SK-N-SH (cell line): Measurements from ENCODE around the gene DCUN1D3. TPM values are rescaled to one million over a fixed set of nuclear protein-coding genes. Genes with fewer than 3 reads are reported as not detected.
A peak's percentile ranks its signal among the peaks of the same experiment; 100 is the strongest.

Experiments used
- CTCF ChIA-PET: fragments of 300-600, 350-600 bp; formaldehyde crosslinking; extraction: SDS; loops from one replicate; lab custom pipeline; 2021; lab: Yijun Ruan, JAX
- POLR2A ChIA-PET: fragments of 350-600 bp; sonication (Branson Sonifier 250); formaldehyde crosslinking; extraction: SDS; loops from one replicate; lab custom pipeline; 2020; ENCODE audit warnings: antibody characterized with exemption, inconsistent platforms; lab: Yijun Ruan, JAX
- DNase-seq: peaks from one replicate; pipeline ENCODE4 v3.0.0; 2012
- H2AFZ ChIP-seq: fragments of 200-600 bp; sonication (generic); 2 replicates; pipeline ENCODE4 v1.8.1; 2016; ENCODE audit warnings: antibody characterized with exemption, mild to moderate bottlenecking, low read depth
- H3F3A ChIP-seq: fragments of 200-600 bp; sonication (generic); replicated peaks from 2 replicates; pipeline ENCODE3; 2016; ENCODE audit warnings: antibody characterized with exemption, mild to moderate bottlenecking; ENCODE audit not compliant: insufficient read depth
- H3K27ac ChIP-seq, 2 experiments: fragments of 200-500 bp in 1 of 2; fragments of 200-600 bp in 1 of 2; sonication (Bioruptor generic) in 1 of 2; sonication (generic), shearing (Covaris generic) in 1 of 2; 2 replicates each; pipeline versions ENCODE4 v1.5.1 to v1.6.1; 2014 to 2016; ENCODE audit warnings: low read depth in 2 of 2, inconsistent platforms in 1 of 2, low read length in 1 of 2, mild to moderate bottlenecking in 1 of 2, mixed read lengths in 1 of 2
- H3K27me3 ChIP-seq: fragments of 200-600 bp; sonication (generic), shearing (Covaris generic); 2 replicates; pipeline ENCODE4 v1.6.1; 2016; ENCODE audit warnings: mixed run types; ENCODE audit not compliant: insufficient read depth
- H3K36me3 ChIP-seq, 2 experiments: fragments of 200-500 bp in 1 of 2; fragments of 200-600 bp in 1 of 2; sonication (Bioruptor generic) in 1 of 2; sonication (generic) in 1 of 2; replicated peaks in 1 of 2; 2 replicates each; pipeline versions ENCODE3 to v1.5.1; 2014 to 2016; ENCODE audit warnings: low read length in 1 of 2, mild to moderate bottlenecking in 1 of 2; ENCODE audit not compliant: insufficient read depth in 2 of 2, control insufficient read depth in 1 of 2
- H3K4me1 ChIP-seq, 2 experiments: fragments of 200-500 bp in 1 of 2; fragments of 200-600 bp in 1 of 2; sonication (Bioruptor generic) in 1 of 2; sonication (generic), shearing (Covaris generic) in 1 of 2; 2 replicates each; pipeline versions ENCODE4 v1.5.1 to v1.6.1; 2014 to 2016; ENCODE audit warnings: low read depth in 1 of 2, low read length in 1 of 2, mixed run types in 1 of 2; ENCODE audit not compliant: insufficient read depth in 2 of 2, control insufficient read depth in 1 of 2
- H3K4me2 ChIP-seq: fragments of 200-600 bp; sonication (generic), shearing (Covaris generic); 2 replicates; pipeline ENCODE4 v1.6.1; 2017; ENCODE audit warnings: mixed run types
- H3K4me3 ChIP-seq, 2 experiments: fragments of 200-500 bp in 1 of 2; fragments of 200-600 bp in 1 of 2; sonication (Bioruptor generic) in 1 of 2; sonication (generic), shearing (Covaris generic) in 1 of 2; 2 replicates each; pipeline versions ENCODE4 v1.5.1 to v1.8.1; 2014 to 2016; ENCODE audit warnings: low read depth in 2 of 2, inconsistent platforms in 1 of 2, low read length in 1 of 2, mild to moderate bottlenecking in 1 of 2, mixed read lengths in 1 of 2, moderate library complexity in 1 of 2
- H3K79me2 ChIP-seq: fragments of 200-600 bp; sonication (generic); 2 replicates; pipeline ENCODE4 v1.8.1; 2017; ENCODE audit warnings: mild to moderate bottlenecking; ENCODE audit not compliant: insufficient read depth
- H3K9ac ChIP-seq: fragments of 200-600 bp; sonication (generic); 2 replicates; pipeline ENCODE4 v1.6.1; 2017; ENCODE audit warnings: mixed run types
- H3K9me2 ChIP-seq: fragments of 200-600 bp; sonication (generic); 2 replicates; pipeline ENCODE4 v1.6.1; 2017; ENCODE audit warnings: mixed run types
- H3K9me3 ChIP-seq: fragments of 200-600 bp; sonication (generic); 2 replicates; pipeline ENCODE4 v1.6.1; 2017; ENCODE audit warnings: mixed run types, mild to moderate bottlenecking, moderate library complexity
- H4K20me1 ChIP-seq: fragments of 200-600 bp; sonication (generic); 2 replicates; pipeline ENCODE4 v1.6.1; 2017; ENCODE audit warnings: mild to moderate bottlenecking, mixed run types; ENCODE audit not compliant: insufficient read depth
- CHD2 ChIP-seq: fragments of 150-350 bp; IDR thresholded peaks from 2 replicates; pipeline ENCODE4 v1.6.1; 2018; ENCODE audit warnings: low read length; ENCODE audit not compliant: partially characterized antibody
- ELF1 ChIP-seq: IDR thresholded peaks from 2 replicates; pipeline ENCODE4 v1.4.0; 2012
- EP300 ChIP-seq, 2 experiments: IDR thresholded peaks; 2 replicates each; pipeline versions ENCODE4 v1.4.0 to v1.6.1; 2012; ENCODE audit warnings: borderline replicate concordance in 1 of 2, low read depth in 1 of 2, low read length in 1 of 2
- EZH2phosphoT487 ChIP-seq: fragments of 200-600 bp; sonication (generic); IDR thresholded peaks from 2 replicates; pipeline ENCODE4 v1.6.1; 2017; ENCODE audit warnings: low read depth, mixed run types, mild to moderate bottlenecking, antibody characterized with exemption, moderate library complexity, borderline replicate concordance
- GABPA ChIP-seq: IDR thresholded peaks from 2 replicates; pipeline ENCODE4 v1.4.0; 2012; ENCODE audit warnings: low read depth, mild to moderate bottlenecking
- IRF3 ChIP-seq: fragments of 150-350 bp; IDR thresholded peaks from 2 replicates; pipeline ENCODE4 v1.6.1; 2016; ENCODE audit warnings: mild to moderate bottlenecking, low read depth, low read length
- JUND ChIP-seq: IDR thresholded peaks from 2 replicates; pipeline ENCODE4 v1.4.0; 2012
- MAX ChIP-seq: IDR thresholded peaks from 2 replicates; pipeline ENCODE4 v1.4.0; 2012; ENCODE audit warnings: low read depth
- MXI1 ChIP-seq: IDR thresholded peaks from 2 replicates; pipeline ENCODE4 v1.6.1; 2012; ENCODE audit warnings: mild to moderate bottlenecking, low read depth, low read length, improper control_type of control experiment
- POLR2AphosphoS5 ChIP-seq: IDR thresholded peaks from 2 replicates; pipeline ENCODE4 v1.6.1; 2012; ENCODE audit warnings: low read depth, low read length
- RCOR1 ChIP-seq: fragments of 150-350 bp; IDR thresholded peaks from 2 replicates; pipeline ENCODE4 v1.6.1; 2017; ENCODE audit warnings: antibody characterized with exemption, low read length
- RFX5 ChIP-seq: IDR thresholded peaks from 2 replicates; pipeline ENCODE4 v1.6.1; 2012; ENCODE audit warnings: mild to moderate bottlenecking, improper control_type of control experiment, low read length
- SIN3A ChIP-seq: IDR thresholded peaks from 2 replicates; pipeline ENCODE4 v1.6.1; 2012; ENCODE audit warnings: low read depth, mild to moderate bottlenecking, low read length, moderate library complexity, borderline replicate concordance
- TAF1 ChIP-seq: IDR thresholded peaks from 2 replicates; pipeline ENCODE4 v1.6.1; 2012; ENCODE audit warnings: low read depth, mild to moderate bottlenecking, low read length, moderate library complexity, borderline replicate concordance
- TCF12 ChIP-seq: IDR thresholded peaks from 2 replicates; pipeline ENCODE4 v1.4.0; 2012
- TEAD4 ChIP-seq: IDR thresholded peaks from 2 replicates; pipeline ENCODE4 v1.4.0; 2012; ENCODE audit warnings: mild to moderate bottlenecking, borderline replicate concordance; ENCODE audit not compliant: insufficient read depth
- WGBS: methylation state at CpG from one replicate; pipeline ENCODE4 v1.1.6; 2017; ENCODE audit warnings: low lambda C conversion rate; 5-methylcytosine and 5-hydroxymethylcytosine counted together
- polyA plus RNA-seq, 3 experiments: library from polyadenylated mRNA; depleted of rRNA; stranded (reverse); fragments of >200 nt; gene quantifications; 2 replicates each; pipeline ENCODE4 v1.2.3, GENCODE V29; 2012
- TF ChIP-seq, protein P1 (sequence below): IDR thresholded peaks from 2 replicates; pipeline ENCODE4 v1.6.1; 2012; ENCODE audit warnings: mild to moderate bottlenecking, low read depth, low read length, moderate library complexity
- TF ChIP-seq, protein P2 (sequence below): IDR thresholded peaks from 2 replicates; pipeline ENCODE4; 2012
- TF ChIP-seq, protein P3 (sequence below): IDR thresholded peaks from 2 replicates; pipeline ENCODE4 v1.4.0; 2012; ENCODE audit warnings: low read depth, borderline replicate concordance
- TF ChIP-seq, protein P4 (sequence below): fragments of 200-600 bp; sonication (generic); IDR thresholded peaks from 2 replicates; pipeline ENCODE4 v1.6.1; 2017; ENCODE audit warnings: antibody characterized with exemption, mild to moderate bottlenecking, moderate library complexity

DCUN1D3 gene
- 4.7 and 6.2 TPM in 2 replicates for polyA plus RNA-seq (2012; rRNA removed)
- 4.5 and 4.7 TPM in 2 replicates for polyA plus RNA-seq (2012; cell fraction: cytosol; rRNA removed)
- 6.8 and 7.8 TPM in 2 replicates for polyA plus RNA-seq (2012; cell fraction: nucleus; rRNA removed)

DNA sequence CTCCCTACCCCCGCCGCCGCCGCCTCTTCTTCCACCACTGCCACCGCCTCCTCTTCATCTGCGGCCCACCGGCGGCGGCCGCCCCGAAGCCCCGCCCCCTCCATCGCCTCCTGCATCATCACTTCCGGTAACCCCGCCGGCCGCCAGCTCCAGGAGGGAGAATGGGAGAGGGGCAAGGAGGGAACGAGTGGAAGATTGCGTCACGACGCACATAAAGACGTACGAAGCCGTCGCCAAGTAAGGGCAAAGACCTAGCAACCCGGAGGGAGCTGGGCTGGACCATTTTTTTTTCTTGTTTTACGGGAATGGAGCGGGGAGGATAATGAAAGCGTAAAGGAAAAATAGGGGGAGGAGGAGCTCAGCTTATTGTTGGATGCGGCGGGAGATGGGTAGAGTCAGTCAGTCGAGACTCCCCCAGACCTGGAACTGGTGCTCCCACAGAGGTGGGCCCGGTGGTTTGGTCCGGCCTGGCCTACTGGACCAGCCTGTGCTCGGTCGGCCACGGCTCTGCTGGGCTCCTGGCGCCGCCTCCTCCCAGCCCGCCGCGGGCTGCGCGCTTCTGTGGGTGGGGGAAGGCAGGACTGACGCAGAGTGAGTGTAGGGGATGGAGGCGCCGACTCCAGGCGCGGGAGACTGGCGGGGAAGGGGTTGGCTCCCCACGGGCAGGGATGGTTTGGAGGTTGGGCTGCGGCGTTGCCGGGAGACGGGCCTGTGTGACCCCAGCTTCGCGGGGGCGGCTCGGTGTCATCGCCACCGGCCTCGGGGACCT lies at the start of gene DCUN1D3, which contains the start of gene LYRM1:
Gene DCUN1D3 (minus strand): TSS at position 60 of the 769 bp plus-strand sequence. CDS start 37,820 bp downstream, outside the sequence.
Gene LYRM1 (plus strand): TSS at position 473 of the 769 bp plus-strand sequence. CDS start 14,785 bp downstream, outside the sequence.
- H3K36me3 ChIP-seq, result peaks cover 9 to 24% of the 10 kb centered on the region in 2 experiments
- no peaks in the 10 kb centered on the region for H3K27me3 ChIP-seq
- CTCF ChIA-PET, result interaction anchor here (0.9 to 2.3 kb wide), 3 partner anchors 22 to 50 kb away, joined by 3 to 10 read pairs (median 7); no protein-coding TSS in a partner anchor
- peak within 1 kb of the TSS; percentile 96 for H3K9ac ChIP-seq
- peaks cover 78% of the 10 kb centered on the region for H3K79me2 ChIP-seq
- H3K9me3 ChIP-seq, result no peaks in the 10 kb centered on the region
- peaks cover 20 to 22% of the 10 kb centered on the region in 2 experiments; a peak in 3 of 4 replicates for H3K4me1 ChIP-seq
- POLR2A ChIA-PET, result interaction anchor here (0.6 to 2.1 kb wide), 4 partner anchors 14 to 1201 kb away, joined by 3 to 8 read pairs (median 5); partner anchors contain the start of genes ERI2 and REXO5
- peak within 1 kb of the TSS; percentile 84 to 95 for H3K4me3 ChIP-seq
- H3K27ac ChIP-seq, result peak within 1 kb of the TSS; percentile 93 to 98
- DNase-seq, result peak; percentile 96
- H3F3A ChIP-seq, result peaks cover 6% of the 10 kb centered on the region
- no peaks in the 10 kb centered on the region for H3K9me2 ChIP-seq
- peak within 1 kb of the TSS; percentile 20; the same call in 1 of the 2 replicates for H2AFZ ChIP-seq
- TF ChIP-seq SIN3A, result 0 out of 2 replicates have a peak, but pooled peaks have one; percentile 25
- peak; percentile 88 for TF ChIP-seq TAF1
- TF ChIP-seq, protein P1, sequence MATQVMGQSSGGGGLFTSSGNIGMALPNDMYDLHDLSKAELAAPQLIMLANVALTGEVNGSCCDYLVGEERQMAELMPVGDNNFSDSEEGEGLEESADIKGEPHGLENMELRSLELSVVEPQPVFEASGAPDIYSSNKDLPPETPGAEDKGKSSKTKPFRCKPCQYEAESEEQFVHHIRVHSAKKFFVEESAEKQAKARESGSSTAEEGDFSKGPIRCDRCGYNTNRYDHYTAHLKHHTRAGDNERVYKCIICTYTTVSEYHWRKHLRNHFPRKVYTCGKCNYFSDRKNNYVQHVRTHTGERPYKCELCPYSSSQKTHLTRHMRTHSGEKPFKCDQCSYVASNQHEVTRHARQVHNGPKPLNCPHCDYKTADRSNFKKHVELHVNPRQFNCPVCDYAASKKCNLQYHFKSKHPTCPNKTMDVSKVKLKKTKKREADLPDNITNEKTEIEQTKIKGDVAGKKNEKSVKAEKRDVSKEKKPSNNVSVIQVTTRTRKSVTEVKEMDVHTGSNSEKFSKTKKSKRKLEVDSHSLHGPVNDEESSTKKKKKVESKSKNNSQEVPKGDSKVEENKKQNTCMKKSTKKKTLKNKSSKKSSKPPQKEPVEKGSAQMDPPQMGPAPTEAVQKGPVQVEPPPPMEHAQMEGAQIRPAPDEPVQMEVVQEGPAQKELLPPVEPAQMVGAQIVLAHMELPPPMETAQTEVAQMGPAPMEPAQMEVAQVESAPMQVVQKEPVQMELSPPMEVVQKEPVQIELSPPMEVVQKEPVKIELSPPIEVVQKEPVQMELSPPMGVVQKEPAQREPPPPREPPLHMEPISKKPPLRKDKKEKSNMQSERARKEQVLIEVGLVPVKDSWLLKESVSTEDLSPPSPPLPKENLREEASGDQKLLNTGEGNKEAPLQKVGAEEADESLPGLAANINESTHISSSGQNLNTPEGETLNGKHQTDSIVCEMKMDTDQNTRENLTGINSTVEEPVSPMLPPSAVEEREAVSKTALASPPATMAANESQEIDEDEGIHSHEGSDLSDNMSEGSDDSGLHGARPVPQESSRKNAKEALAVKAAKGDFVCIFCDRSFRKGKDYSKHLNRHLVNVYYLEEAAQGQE, result 0 out of 2 replicates have a peak, but pooled peaks have one; percentile 29
- peak; percentile 59; the same call in 1 of the 2 replicates for TF ChIP-seq RFX5
- no peak for TF ChIP-seq RCOR1
- TF ChIP-seq CHD2, result peak; percentile 36
- TF ChIP-seq, protein P2, sequence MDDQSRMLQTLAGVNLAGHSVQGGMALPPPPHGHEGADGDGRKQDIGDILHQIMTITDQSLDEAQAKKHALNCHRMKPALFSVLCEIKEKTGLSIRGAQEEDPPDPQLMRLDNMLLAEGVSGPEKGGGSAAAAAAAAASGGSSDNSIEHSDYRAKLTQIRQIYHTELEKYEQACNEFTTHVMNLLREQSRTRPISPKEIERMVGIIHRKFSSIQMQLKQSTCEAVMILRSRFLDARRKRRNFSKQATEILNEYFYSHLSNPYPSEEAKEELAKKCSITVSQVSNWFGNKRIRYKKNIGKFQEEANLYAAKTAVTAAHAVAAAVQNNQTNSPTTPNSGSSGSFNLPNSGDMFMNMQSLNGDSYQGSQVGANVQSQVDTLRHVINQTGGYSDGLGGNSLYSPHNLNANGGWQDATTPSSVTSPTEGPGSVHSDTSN, result 0 out of 2 replicates have a peak, but pooled peaks have one; percentile 6
- TF ChIP-seq ELF1, result peak; percentile 62
- peak; percentile 71 for TF ChIP-seq GABPA
- TF ChIP-seq JUND, result no peak; the same call in 1 of the 2 replicates
- peak; percentile 28; the same call in 1 of the 2 replicates for TF ChIP-seq MXI1
- peak; percentile 72 for TF ChIP-seq MAX
- no peak for TF ChIP-seq EZH2phosphoT487
- TF ChIP-seq, protein P3, sequence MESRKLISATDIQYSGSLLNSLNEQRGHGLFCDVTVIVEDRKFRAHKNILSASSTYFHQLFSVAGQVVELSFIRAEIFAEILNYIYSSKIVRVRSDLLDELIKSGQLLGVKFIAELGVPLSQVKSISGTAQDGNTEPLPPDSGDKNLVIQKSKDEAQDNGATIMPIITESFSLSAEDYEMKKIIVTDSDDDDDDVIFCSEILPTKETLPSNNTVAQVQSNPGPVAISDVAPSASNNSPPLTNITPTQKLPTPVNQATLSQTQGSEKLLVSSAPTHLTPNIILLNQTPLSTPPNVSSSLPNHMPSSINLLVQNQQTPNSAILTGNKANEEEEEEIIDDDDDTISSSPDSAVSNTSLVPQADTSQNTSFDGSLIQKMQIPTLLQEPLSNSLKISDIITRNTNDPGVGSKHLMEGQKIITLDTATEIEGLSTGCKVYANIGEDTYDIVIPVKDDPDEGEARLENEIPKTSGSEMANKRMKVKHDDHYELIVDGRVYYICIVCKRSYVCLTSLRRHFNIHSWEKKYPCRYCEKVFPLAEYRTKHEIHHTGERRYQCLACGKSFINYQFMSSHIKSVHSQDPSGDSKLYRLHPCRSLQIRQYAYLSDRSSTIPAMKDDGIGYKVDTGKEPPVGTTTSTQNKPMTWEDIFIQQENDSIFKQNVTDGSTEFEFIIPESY, result no peak
- no peak for TF ChIP-seq TEAD4
- TF ChIP-seq IRF3, result no peak
- TF ChIP-seq TCF12, result peak; percentile 16; the same call in 1 of the 2 replicates
- TF ChIP-seq POLR2AphosphoS5, result peak; percentile 73
- TF ChIP-seq, protein P4, sequence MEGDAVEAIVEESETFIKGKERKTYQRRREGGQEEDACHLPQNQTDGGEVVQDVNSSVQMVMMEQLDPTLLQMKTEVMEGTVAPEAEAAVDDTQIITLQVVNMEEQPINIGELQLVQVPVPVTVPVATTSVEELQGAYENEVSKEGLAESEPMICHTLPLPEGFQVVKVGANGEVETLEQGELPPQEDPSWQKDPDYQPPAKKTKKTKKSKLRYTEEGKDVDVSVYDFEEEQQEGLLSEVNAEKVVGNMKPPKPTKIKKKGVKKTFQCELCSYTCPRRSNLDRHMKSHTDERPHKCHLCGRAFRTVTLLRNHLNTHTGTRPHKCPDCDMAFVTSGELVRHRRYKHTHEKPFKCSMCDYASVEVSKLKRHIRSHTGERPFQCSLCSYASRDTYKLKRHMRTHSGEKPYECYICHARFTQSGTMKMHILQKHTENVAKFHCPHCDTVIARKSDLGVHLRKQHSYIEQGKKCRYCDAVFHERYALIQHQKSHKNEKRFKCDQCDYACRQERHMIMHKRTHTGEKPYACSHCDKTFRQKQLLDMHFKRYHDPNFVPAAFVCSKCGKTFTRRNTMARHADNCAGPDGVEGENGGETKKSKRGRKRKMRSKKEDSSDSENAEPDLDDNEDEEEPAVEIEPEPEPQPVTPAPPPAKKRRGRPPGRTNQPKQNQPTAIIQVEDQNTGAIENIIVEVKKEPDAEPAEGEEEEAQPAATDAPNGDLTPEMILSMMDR, result no peak
- peak in 1 of 2 experiments; percentile 29; a peak in 1 of 4 replicates for TF ChIP-seq EP300 (IDR thresholded peaks at IDR 0.05; ENCODE audit: borderline replicate concordance in 1 of 2, low read depth in 1 of 2, low read length in 1 of 2)
- peak within 1 kb of the TSS; percentile 89 for H3K4me2 ChIP-seq
- peaks cover 7% of the 10 kb centered on the region; the same call in 1 of the 2 replicates for H4K20me1 ChIP-seq
- WGBS, result 1% methylated on average over 27 of the region's 62 CpGs
